Liver (tissue), 9 donors: ENCODE measurements around the gene SRGAP1. TPM values are rescaled to one million over a fixed set of nuclear protein-coding genes. Genes with fewer than 3 reads are reported as not detected.

ENCODE experiments used
- DNase-seq: peaks from one replicate; pipeline ENCODE4 v3.0.0-alpha.2; 2017; ENCODE audit warnings: low spot score
- H3K27ac ChIP-seq, 2 donors: one replicate each; pipeline ENCODE4 v1.7.0; 2013; ENCODE audit warnings: inconsistent platforms in 2 of 2, low read length in 2 of 2, control low read depth in 1 of 2, low read depth in 1 of 2, mild to moderate bottlenecking in 1 of 2
- H3K27me3 ChIP-seq, 4 donors: one replicate each; pipeline versions ENCODE4 v1.6.1 to v1.7.0; 2013; ENCODE audit warnings: low read length in 3 of 4, inconsistent platforms in 1 of 4, mild to moderate bottlenecking in 1 of 4, moderate library complexity in 1 of 4; ENCODE audit not compliant: control insufficient read depth in 4 of 4, insufficient read depth in 4 of 4
- H3K36me3 ChIP-seq, 4 donors: one replicate each; pipeline versions ENCODE4 v1.6.1 to v1.7.0; 2013; ENCODE audit warnings: low read length in 3 of 4, mild to moderate bottlenecking in 3 of 4, low read depth in 1 of 4, moderate library complexity in 1 of 4; ENCODE audit not compliant: control insufficient read depth in 4 of 4, insufficient read depth in 3 of 4
- H3K4me1 ChIP-seq, 4 donors: one replicate each; pipeline versions ENCODE4 v1.6.1 to v1.7.0; 2013; ENCODE audit warnings: low read length in 3 of 4, mild to moderate bottlenecking in 3 of 4, moderate library complexity in 1 of 4; ENCODE audit not compliant: control insufficient read depth in 4 of 4, insufficient read depth in 4 of 4
- H3K4me3 ChIP-seq, 3 donors: one replicate each; pipeline versions ENCODE4 v1.6.1 to v1.7.0; 2013; ENCODE audit warnings: low read length in 3 of 3, control low read depth in 1 of 3, low read depth in 1 of 3, mild to moderate bottlenecking in 1 of 3
- H3K9ac ChIP-seq, 2 donors: one replicate each; pipeline ENCODE4 v1.7.0; 2013; ENCODE audit warnings: low read length in 2 of 2, mild to moderate bottlenecking in 2 of 2, moderate library complexity in 2 of 2, control low read depth in 1 of 2, low read depth in 1 of 2
- H3K9me3 ChIP-seq, 4 donors: one replicate each; pipeline versions ENCODE4 v1.6.1 to v1.7.0; 2013; ENCODE audit warnings: low read length in 3 of 4; ENCODE audit not compliant: control insufficient read depth in 4 of 4
- EGR1 ChIP-seq, 2 donors: IDR thresholded peaks; 2 replicates each; pipeline ENCODE4 v1.6.1; 2016 to 2018; ENCODE audit warnings: antibody characterized with exemption in 2 of 2, low read depth in 2 of 2
- FOXA2 ChIP-seq: IDR thresholded peaks from 2 replicates; pipeline ENCODE4 v1.6.1; 2016; ENCODE audit warnings: antibody characterized with exemption
- GABPA ChIP-seq, 2 donors: IDR thresholded peaks in 1 of 2; conservative IDR thresholded peaks in 1 of 2; 2 replicates each; pipeline ENCODE4 v1.6.1; 2016; ENCODE audit warnings: antibody characterized with exemption in 2 of 2, mild to moderate bottlenecking in 1 of 2, moderate library complexity in 1 of 2
- HNF4A ChIP-seq, 2 donors: conservative IDR thresholded peaks; 2 replicates each; pipeline ENCODE4 v1.6.1; 2016; ENCODE audit warnings: antibody characterized with exemption in 2 of 2, mild to moderate bottlenecking in 2 of 2
- HNF4G ChIP-seq: IDR thresholded peaks from 2 replicates; pipeline ENCODE4 v1.6.1; 2016; ENCODE audit warnings: antibody characterized with exemption
- JUND ChIP-seq, 2 donors: IDR thresholded peaks; 2 replicates each; pipeline ENCODE4 v1.6.1; 2016; ENCODE audit warnings: antibody characterized with exemption in 2 of 2
- NR2F2 ChIP-seq: IDR thresholded peaks from 2 replicates; pipeline ENCODE4 v1.6.1; 2016; ENCODE audit warnings: antibody characterized with exemption
- RAD21 ChIP-seq, 2 donors: IDR thresholded peaks; 2 replicates each; pipeline ENCODE4 v1.6.1; 2016; ENCODE audit warnings: antibody characterized with exemption in 2 of 2, mild to moderate bottlenecking in 2 of 2
- RXRA ChIP-seq, 2 donors: IDR thresholded peaks; 2 replicates each; pipeline ENCODE4 v1.6.1; 2017 to 2018; ENCODE audit warnings: antibody characterized with exemption in 2 of 2, mild to moderate bottlenecking in 1 of 2
- SP1 ChIP-seq: IDR thresholded peaks from 2 replicates; pipeline ENCODE4 v1.6.1; 2018; ENCODE audit warnings: antibody characterized with exemption, mild to moderate bottlenecking
- TAF1 ChIP-seq: conservative IDR thresholded peaks from 2 replicates; pipeline ENCODE4 v1.6.1; 2016; ENCODE audit warnings: antibody characterized with exemption, mild to moderate bottlenecking
- YY1 ChIP-seq: IDR thresholded peaks from 2 replicates; pipeline ENCODE4 v1.6.1; 2016; ENCODE audit warnings: antibody characterized with exemption, mild to moderate bottlenecking
- WGBS: extraction: QIAGEN DNeasy Blood & Tissue Kit; methylation state at CpG from one replicate; pipeline ENCODE4 v1.1.7; 2013; 5-methylcytosine and 5-hydroxymethylcytosine counted together
- polyA plus RNA-seq, 2 donors: library from polyadenylated mRNA; stranded (reverse) in 1 of 2; unstranded in 1 of 2; fragments of 200-250 nt in 1 of 2; fragments of >200 nt in 1 of 2; fragmentation: Nextera tagmentation in 1 of 2; extraction: Ambion mirVana in 1 of 2; gene quantifications; one replicate each; pipeline versions ENCODE4 v1.2.1 to v1.2.3, GENCODE V29; 2013 to 2015
- total RNA-seq, 2 donors: library from RNA; depleted of rRNA; stranded (reverse); fragments of >200 nt; gene quantifications; one replicate each; pipeline ENCODE4 v1.2.3, GENCODE V29; 2014
- TF ChIP-seq, protein P1 (sequence below): fragments of 150-350 bp; IDR thresholded peaks from 2 replicates; pipeline ENCODE4 v1.5.1; 2017; ENCODE audit warnings: improper control_type of control experiment, low read depth, low read length; ENCODE audit not compliant: missing input control
- TF ChIP-seq, protein P2 (sequence below): IDR thresholded peaks from 2 replicates; pipeline ENCODE4 v1.6.1; 2016; ENCODE audit warnings: antibody characterized with exemption, mild to moderate bottlenecking
- TF ChIP-seq, protein P3 (sequence below): IDR thresholded peaks from 2 replicates; pipeline ENCODE4 v1.6.1; 2016; ENCODE audit warnings: antibody characterized with exemption
- TF ChIP-seq, protein P4 (sequence below): IDR thresholded peaks from 2 replicates; pipeline ENCODE4 v1.6.1; 2016; ENCODE audit warnings: antibody characterized with exemption
- TF ChIP-seq, protein P5 (sequence below): IDR thresholded peaks from 2 replicates; pipeline ENCODE4 v1.6.1; 2016; ENCODE audit warnings: antibody characterized with exemption
- donor health status: healthy.
- donor health status: healthy.
- donor health status: healthy.
- donor health status: healthy.
- donor health status: healthy.

The SRGAP1 gene
- total and polyA plus RNA-seq, 4 donors, result 0.28 to 1.3 (median 0.85) TPM

DNA sequence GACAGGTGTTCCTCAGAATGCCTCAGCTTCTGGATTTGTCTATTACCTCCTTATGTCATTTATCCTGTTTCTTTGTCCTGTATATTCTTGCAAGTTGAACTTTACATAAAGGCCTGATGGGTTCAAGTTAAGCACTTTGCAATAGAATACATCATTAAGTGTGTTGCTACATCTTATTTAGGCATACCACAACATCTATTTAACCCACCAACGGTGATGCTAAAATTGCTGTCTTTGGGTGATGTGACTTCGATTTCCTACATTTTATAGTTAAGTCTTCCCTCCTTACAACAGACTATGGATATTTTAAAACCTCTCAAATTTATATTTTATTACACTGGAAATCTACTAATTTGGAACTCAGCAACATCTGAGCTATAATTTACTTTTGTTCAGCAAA, 206.6 kb downstream of the SRGAP1 start:
- Histone ChIP-seq H3K4me3 (no peak overlapping the region), H3K4me1 (no peaks in the 10 kb centered on the region), H3K27me3 (no peaks in the 10 kb centered on the region), H3K27ac (no peak overlapping the region), H3K9me3 (peaks cover 0 to 4% (median under 1%) of the 10 kb centered on the region in 4 donors), H3K9ac (no peak overlapping the region), H3K36me3 (peaks cover 0 to 2% (median 0%) of the 10 kb centered on the region in 4 donors)
- DNase-seq, result no peak
- TF ChIP-seq HNF4G (no peak), HNF4A (conservative IDR thresholded peaks at IDR 0.05) (no peak), YY1 (no peak), RXRA (IDR thresholded peaks at IDR 0.05) (no peak), TAF1 (no peak), RAD21 (IDR thresholded peaks at IDR 0.05) (no peak), JUND (IDR thresholded peaks at IDR 0.05) (no peak), NR2F2 (no peak), SP1 (no peak), FOXA2 (no peak)
- TF ChIP-seq, protein P1, sequence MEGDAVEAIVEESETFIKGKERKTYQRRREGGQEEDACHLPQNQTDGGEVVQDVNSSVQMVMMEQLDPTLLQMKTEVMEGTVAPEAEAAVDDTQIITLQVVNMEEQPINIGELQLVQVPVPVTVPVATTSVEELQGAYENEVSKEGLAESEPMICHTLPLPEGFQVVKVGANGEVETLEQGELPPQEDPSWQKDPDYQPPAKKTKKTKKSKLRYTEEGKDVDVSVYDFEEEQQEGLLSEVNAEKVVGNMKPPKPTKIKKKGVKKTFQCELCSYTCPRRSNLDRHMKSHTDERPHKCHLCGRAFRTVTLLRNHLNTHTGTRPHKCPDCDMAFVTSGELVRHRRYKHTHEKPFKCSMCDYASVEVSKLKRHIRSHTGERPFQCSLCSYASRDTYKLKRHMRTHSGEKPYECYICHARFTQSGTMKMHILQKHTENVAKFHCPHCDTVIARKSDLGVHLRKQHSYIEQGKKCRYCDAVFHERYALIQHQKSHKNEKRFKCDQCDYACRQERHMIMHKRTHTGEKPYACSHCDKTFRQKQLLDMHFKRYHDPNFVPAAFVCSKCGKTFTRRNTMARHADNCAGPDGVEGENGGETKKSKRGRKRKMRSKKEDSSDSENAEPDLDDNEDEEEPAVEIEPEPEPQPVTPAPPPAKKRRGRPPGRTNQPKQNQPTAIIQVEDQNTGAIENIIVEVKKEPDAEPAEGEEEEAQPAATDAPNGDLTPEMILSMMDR, result no peak
- TF ChIP-seq, protein P2, sequence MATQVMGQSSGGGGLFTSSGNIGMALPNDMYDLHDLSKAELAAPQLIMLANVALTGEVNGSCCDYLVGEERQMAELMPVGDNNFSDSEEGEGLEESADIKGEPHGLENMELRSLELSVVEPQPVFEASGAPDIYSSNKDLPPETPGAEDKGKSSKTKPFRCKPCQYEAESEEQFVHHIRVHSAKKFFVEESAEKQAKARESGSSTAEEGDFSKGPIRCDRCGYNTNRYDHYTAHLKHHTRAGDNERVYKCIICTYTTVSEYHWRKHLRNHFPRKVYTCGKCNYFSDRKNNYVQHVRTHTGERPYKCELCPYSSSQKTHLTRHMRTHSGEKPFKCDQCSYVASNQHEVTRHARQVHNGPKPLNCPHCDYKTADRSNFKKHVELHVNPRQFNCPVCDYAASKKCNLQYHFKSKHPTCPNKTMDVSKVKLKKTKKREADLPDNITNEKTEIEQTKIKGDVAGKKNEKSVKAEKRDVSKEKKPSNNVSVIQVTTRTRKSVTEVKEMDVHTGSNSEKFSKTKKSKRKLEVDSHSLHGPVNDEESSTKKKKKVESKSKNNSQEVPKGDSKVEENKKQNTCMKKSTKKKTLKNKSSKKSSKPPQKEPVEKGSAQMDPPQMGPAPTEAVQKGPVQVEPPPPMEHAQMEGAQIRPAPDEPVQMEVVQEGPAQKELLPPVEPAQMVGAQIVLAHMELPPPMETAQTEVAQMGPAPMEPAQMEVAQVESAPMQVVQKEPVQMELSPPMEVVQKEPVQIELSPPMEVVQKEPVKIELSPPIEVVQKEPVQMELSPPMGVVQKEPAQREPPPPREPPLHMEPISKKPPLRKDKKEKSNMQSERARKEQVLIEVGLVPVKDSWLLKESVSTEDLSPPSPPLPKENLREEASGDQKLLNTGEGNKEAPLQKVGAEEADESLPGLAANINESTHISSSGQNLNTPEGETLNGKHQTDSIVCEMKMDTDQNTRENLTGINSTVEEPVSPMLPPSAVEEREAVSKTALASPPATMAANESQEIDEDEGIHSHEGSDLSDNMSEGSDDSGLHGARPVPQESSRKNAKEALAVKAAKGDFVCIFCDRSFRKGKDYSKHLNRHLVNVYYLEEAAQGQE, result no peak
- TF ChIP-seq, protein P3, sequence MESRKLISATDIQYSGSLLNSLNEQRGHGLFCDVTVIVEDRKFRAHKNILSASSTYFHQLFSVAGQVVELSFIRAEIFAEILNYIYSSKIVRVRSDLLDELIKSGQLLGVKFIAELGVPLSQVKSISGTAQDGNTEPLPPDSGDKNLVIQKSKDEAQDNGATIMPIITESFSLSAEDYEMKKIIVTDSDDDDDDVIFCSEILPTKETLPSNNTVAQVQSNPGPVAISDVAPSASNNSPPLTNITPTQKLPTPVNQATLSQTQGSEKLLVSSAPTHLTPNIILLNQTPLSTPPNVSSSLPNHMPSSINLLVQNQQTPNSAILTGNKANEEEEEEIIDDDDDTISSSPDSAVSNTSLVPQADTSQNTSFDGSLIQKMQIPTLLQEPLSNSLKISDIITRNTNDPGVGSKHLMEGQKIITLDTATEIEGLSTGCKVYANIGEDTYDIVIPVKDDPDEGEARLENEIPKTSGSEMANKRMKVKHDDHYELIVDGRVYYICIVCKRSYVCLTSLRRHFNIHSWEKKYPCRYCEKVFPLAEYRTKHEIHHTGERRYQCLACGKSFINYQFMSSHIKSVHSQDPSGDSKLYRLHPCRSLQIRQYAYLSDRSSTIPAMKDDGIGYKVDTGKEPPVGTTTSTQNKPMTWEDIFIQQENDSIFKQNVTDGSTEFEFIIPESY, result no peak
- TF ChIP-seq, protein P4, sequence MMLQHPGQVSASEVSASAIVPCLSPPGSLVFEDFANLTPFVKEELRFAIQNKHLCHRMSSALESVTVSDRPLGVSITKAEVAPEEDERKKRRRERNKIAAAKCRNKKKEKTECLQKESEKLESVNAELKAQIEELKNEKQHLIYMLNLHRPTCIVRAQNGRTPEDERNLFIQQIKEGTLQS, result no peak
- 65% methylated on average over 2 of the region's 2 CpGs for WGBS

DNA sequence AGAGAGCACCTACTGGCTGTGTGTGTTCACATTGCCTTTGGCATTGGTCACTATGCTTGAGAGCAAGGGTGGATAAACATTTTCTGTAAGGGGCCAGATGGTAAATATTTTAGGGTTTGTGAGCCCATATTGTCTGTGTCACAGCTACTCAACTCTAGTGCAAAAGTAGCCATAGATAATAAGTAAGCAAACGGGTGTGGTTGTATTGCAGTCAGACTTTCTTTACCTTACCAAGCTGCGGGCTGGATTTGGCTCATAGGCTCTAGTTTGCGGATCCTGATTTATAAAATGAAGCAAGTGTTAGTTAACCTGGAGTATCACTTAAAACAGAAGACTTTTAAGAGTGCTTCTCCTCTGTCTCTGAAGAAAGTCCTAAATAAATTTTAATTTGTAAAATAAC, 208.6 kb downstream of the SRGAP1 start:
- WGBS, result 82% methylated on average over 3 of the region's 3 CpGs
- Histone ChIP-seq H3K36me3 (peaks cover 0 to 2% (median 0%) of the 10 kb centered on the region in 4 donors), H3K4me3 (no peak overlapping the region), H3K9me3 (peaks cover 0 to 4% (median under 1%) of the 10 kb centered on the region in 4 donors), H3K27ac (no peak overlapping the region), H3K27me3 (no peaks in the 10 kb centered on the region), H3K9ac (no peak overlapping the region), H3K4me1 (no peaks in the 10 kb centered on the region)
- no peak for DNase-seq
- TF ChIP-seq TAF1 (no peak), GABPA (IDR thresholded peaks at IDR 0.05 in 1 of 2, conservative IDR thresholded peaks at IDR 0.05 in 1 of 2) (no peak), JUND (IDR thresholded peaks at IDR 0.05) (no peak), EGR1 (IDR thresholded peaks at IDR 0.05; ENCODE audit: low read depth in 2 of 2) (no peak), NR2F2 (no peak)
- TF ChIP-seq, protein P4, result no peak
- TF ChIP-seq, protein P5, sequence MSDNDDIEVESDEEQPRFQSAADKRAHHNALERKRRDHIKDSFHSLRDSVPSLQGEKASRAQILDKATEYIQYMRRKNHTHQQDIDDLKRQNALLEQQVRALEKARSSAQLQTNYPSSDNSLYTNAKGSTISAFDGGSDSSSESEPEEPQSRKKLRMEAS, result no peak
